Measurements from ENCODE around the gene PLXNC1.
A peak's percentile ranks its signal among the peaks of the same experiment; 100 is the strongest.

The PLXNC1 gene

GRCh38 chr12:94135896-94136295 lies 12.5 kb upstream of the PLXNC1 start:
- no peak for DNase-seq (ENCODE audit: low spot score)

- DNase-seq (ENCODE audit: low spot score), result no peak
These were observed 8.6 kb upstream of the PLXNC1 start for GRCh38 chr12:94139816-94140215.

GRCh38 chr12:94140556-94140955 lies 7.8 kb upstream of the PLXNC1 start:
- peak; percentile 22 for DNase-seq (ENCODE audit: low spot score)

- DNase-seq (ENCODE audit: low spot score), result no peak
These were observed 7.2 kb upstream of the PLXNC1 start for GRCh38 chr12:94141004-94141764.

GRCh38 chr12:94141892-94142291 lies 6.5 kb upstream of the PLXNC1 start:
- no peak for DNase-seq (ENCODE audit: low spot score)

- no peak for DNase-seq (ENCODE audit: low spot score)
These were observed 4.9 kb upstream of the PLXNC1 start for GRCh38 chr12:94143438-94143837.

- peak; percentile 33 for DNase-seq (ENCODE audit: low spot score)
These were observed 4.4 kb upstream of the PLXNC1 start for GRCh38 chr12:94143951-94144350.

- no peak for DNase-seq (ENCODE audit: low spot score)
These were observed 3.6 kb upstream of the PLXNC1 start for GRCh38 chr12:94144781-94145180.

- no peak for DNase-seq (ENCODE audit: low spot score)
These were observed 3.0 kb upstream of the PLXNC1 start for GRCh38 chr12:94145191-94145983.

GRCh38 chr12:94146166-94146936 lies 2.0 kb upstream of the PLXNC1 start:
- no peak for DNase-seq (ENCODE audit: low spot score)

GRCh38 chr12:94147387-94147990 lies 888 bp upstream of the PLXNC1 start:
- DNase-seq (ENCODE audit: low spot score), result no peak

- no peak for DNase-seq (ENCODE audit: low spot score)
These were observed 352 bp downstream of the PLXNC1 start for GRCh38 chr12:94148739-94149118.

GRCh38 chr12:94149119-94149780 lies 873 bp downstream of the PLXNC1 start:
- DNase-seq (ENCODE audit: low spot score), result peak; percentile 12

GRCh38 chr12:94149781-94150239 lies 1.4 kb downstream of the PLXNC1 start:
- no peak for DNase-seq (ENCODE audit: low spot score)

GRCh38 chr12:94150240-94151121 lies 2.1 kb downstream of the PLXNC1 start:
- no peak for DNase-seq (ENCODE audit: low spot score)

- DNase-seq (ENCODE audit: low spot score), result no peak
These were observed 3.2 kb downstream of the PLXNC1 start for GRCh38 chr12:94151582-94151981.

GRCh38 chr12:94152292-94153078 lies 4.1 kb downstream of the PLXNC1 start:
- DNase-seq (ENCODE audit: low spot score), result no peak

GRCh38 chr12:94157181-94157580 lies 8.8 kb downstream of the PLXNC1 start:
- no peak for DNase-seq (ENCODE audit: low spot score)

- DNase-seq (ENCODE audit: low spot score), result no peak
These were observed 9.6 kb downstream of the PLXNC1 start for GRCh38 chr12:94157981-94158411.

GRCh38 chr12:94158666-94159065 lies 10.3 kb downstream of the PLXNC1 start:
- no peak for DNase-seq (ENCODE audit: low spot score)
